ENCODE measurements around the gene NSG2.

- TF ChIP-seq REST (IDR thresholded peaks at IDR 0.05; ENCODE audit: insufficient replicate concordance, low read depth), result no peak
- no peak for TF ChIP-seq CTCF (IDR thresholded peaks at IDR 0.05; ENCODE audit: insufficient read depth, low read length)
- no peak for TF ChIP-seq POLR2AphosphoS5 (IDR thresholded peaks at IDR 0.05; ENCODE audit: low read depth)
- no peak for TF ChIP-seq GABPA (IDR thresholded peaks at IDR 0.05; ENCODE audit: low read depth)
These were observed 104.5 kb downstream of the NSG2 start for GRCh38 chr5:174149989-174150388.

Measured in HL-60 (cell line).